NT2/D1 (cell line): ENCODE measurements around the gene HS6ST3.

Experiments
- DNase-seq: peaks from one replicate; pipeline ENCODE4 v3.0.0-alpha.2; 2011; ENCODE audit warnings: low read depth, low spot score
- H3K27me3 ChIP-seq: 2 replicates; pipeline ENCODE4 v1.6.0; 2011; ENCODE audit warnings: mild to moderate bottlenecking; ENCODE audit not compliant: insufficient read length, insufficient read depth
- H3K36me3 ChIP-seq: 2 replicates; pipeline ENCODE4 v1.6.1; 2011; ENCODE audit warnings: mild to moderate bottlenecking, low read length, mixed read lengths; ENCODE audit not compliant: insufficient read depth, insufficient read length
- H3K4me1 ChIP-seq: 2 replicates; pipeline ENCODE4 v1.5.1; 2011; ENCODE audit not compliant: insufficient read depth, insufficient read length
- H3K4me3 ChIP-seq: 2 replicates; pipeline ENCODE4 v1.5.1; 2011; ENCODE audit warnings: low read depth; ENCODE audit not compliant: insufficient read length
- H3K9ac ChIP-seq: 2 replicates; pipeline ENCODE4 v1.6.0; 2011; ENCODE audit warnings: low read depth; ENCODE audit not compliant: insufficient read length
- H3K9me3 ChIP-seq: 2 replicates; pipeline ENCODE4 v1.5.1; 2011; ENCODE audit warnings: mild to moderate bottlenecking, low read length; ENCODE audit not compliant: insufficient read depth
- SUZ12 ChIP-seq: IDR thresholded peaks from 2 replicates; pipeline ENCODE4 v1.6.1; 2011; ENCODE audit not compliant: insufficient read length, insufficient read depth; ENCODE audit errors: extremely low read depth
- YY1 ChIP-seq: IDR thresholded peaks from 2 replicates; pipeline ENCODE4 v1.6.1; 2011; ENCODE audit not compliant: insufficient read length, insufficient read depth
- ZNF274 ChIP-seq: IDR thresholded peaks from 2 replicates; pipeline ENCODE4 v1.6.1; 2011; ENCODE audit warnings: mild to moderate bottlenecking, low read depth, low read length

The HS6ST3 gene

DNA sequence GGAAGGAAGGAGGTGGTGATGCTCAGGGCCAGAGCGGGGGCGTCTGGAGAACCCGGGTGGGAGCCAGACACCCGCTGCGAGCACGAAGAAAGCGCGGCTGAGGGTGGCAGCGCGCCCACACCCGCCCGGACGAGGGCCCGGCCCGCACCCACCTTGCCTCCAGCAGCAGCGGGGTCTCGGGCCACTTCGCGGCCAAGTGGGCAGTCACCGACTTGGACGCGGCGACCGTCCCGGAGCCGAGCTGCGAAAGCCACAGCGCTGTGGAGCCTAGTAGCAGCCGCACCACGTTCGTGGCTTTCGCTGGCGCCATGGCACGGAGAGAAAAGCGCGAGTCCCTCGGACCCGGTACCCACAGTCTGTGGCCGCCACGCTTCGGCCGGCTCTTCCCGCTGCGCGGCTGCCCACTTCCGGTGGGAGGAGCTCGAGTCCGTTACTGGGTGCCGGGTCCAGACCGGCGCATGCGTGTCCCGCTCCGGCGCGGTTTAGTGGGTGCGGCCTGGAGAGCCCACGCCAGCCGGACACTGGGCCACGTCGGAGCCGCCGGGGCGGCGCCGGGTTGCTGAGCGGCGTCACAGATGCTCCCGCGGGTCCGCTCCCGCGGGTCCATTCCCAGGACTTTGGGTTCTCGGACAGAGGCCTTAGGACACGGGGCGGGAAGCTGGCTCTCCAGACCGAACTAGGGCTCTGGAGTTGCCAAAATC lies 36.8 kb upstream of the HS6ST3 start, which contains the start of gene UGGT2:
Gene UGGT2, minus strand, starts transcription at position 399 of the 701 bp plus-strand sequence. Its CDS starts 89 bp downstream, at position 310.
- Histone ChIP-seq H3K4me3 (peak within 1 kb of the TSS; percentile 97), H3K9ac (peak within 1 kb of the TSS; percentile 95), H3K36me3 (no peaks in the 10 kb centered on the region), H3K9me3 (no peaks in the 10 kb centered on the region), H3K27me3 (no peaks in the 10 kb centered on the region), H3K4me1 (no peaks in the 10 kb centered on the region)
- DNase-seq = peak; percentile 63
- no peak for TF ChIP-seq ZNF274
- TF ChIP-seq YY1 = no peak
- no peak for TF ChIP-seq SUZ12

- Histone ChIP-seq H3K9me3 (no peaks in the 10 kb centered on the region), H3K27me3 (no peaks in the 10 kb centered on the region), H3K36me3 (no peaks in the 10 kb centered on the region), H3K4me1 (no peaks in the 10 kb centered on the region), H3K4me3 (no peak overlapping the region), H3K9ac (no peak overlapping the region)
- TF ChIP-seq SUZ12 (no peak), ZNF274 (no peak)
- DNase-seq = no peak
Observed at GRCh38 chr13:96065849-96066248, 24.1 kb upstream of the HS6ST3 start.

DNA sequence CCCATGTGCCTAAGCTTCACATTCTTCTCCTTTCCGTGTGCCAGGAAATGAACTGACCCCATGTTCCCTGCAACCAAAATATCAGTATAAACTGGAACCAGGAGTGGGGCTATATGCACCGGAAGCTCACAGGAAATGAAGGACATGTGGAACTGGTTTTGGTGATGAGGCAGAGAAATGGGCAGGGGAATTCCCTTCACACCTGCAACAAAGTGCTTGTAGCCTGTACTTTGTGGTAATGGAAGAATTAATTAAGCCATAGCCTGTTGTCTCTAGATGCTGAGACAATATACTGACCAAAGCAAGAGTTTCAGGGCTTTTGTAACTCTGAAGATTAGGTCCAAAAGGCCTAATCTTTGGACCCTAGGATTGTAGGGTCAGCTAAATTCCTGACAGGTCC lies 21.2 kb upstream of the HS6ST3 start:
- H3K4me1 ChIP-seq = no peaks in the 10 kb centered on the region
- TF ChIP-seq SUZ12 (no peak), ZNF274 (no peak), YY1 (no peak)
- no peak overlapping the region for H3K9ac ChIP-seq
- no peak for DNase-seq
- no peaks in the 10 kb centered on the region for H3K9me3 ChIP-seq
- H3K27me3 ChIP-seq = no peaks in the 10 kb centered on the region
- no peak overlapping the region for H3K4me3 ChIP-seq
- H3K36me3 ChIP-seq = no peaks in the 10 kb centered on the region

GRCh38 chr13:96071504-96071903 lies 18.4 kb upstream of the HS6ST3 start:
- TF ChIP-seq SUZ12 (no peak), ZNF274 (no peak), YY1 (no peak)
- DNase-seq = no peak

DNA sequence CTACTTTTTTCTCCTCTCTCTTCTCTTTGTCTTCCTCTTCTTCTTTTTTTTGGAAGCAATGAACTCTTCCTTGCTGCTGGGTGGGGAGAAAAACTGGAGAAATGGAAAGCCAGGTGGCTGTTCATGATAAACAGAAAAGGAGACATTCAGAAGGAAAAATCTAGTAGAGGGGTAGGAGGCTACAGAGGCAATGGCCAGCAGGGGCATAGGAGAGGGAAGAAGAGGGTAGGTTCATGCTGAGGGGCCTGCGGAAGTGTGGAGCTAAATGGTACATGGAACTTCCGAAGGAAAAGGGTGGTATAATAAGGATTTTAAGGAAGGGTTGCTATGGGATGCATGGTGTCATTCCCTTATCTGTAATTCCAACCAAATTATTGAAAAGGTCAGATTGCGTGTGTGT lies 17.5 kb upstream of the HS6ST3 start:
- Histone ChIP-seq H3K27me3 (no peaks in the 10 kb centered on the region), H3K36me3 (no peaks in the 10 kb centered on the region), H3K9me3 (no peaks in the 10 kb centered on the region), H3K4me1 (no peaks in the 10 kb centered on the region), H3K4me3 (no peak overlapping the region), H3K9ac (no peak overlapping the region)
- TF ChIP-seq YY1 = no peak
- no peak for TF ChIP-seq SUZ12
- no peak for DNase-seq

More at GRCh38 chr13:96071504-96071903, 18.4 kb upstream of the HS6ST3 start:
- H3K9me3 ChIP-seq = no peaks in the 10 kb centered on the region
- H3K4me3 ChIP-seq = no peak overlapping the region
- H3K4me1 ChIP-seq = no peaks in the 10 kb centered on the region
- no peaks in the 10 kb centered on the region for H3K36me3 ChIP-seq
- H3K9ac ChIP-seq = no peak overlapping the region
- H3K27me3 ChIP-seq = no peaks in the 10 kb centered on the region

- TF ChIP-seq YY1 (no peak), ZNF274 (no peak), SUZ12 (no peak)
- no peak for DNase-seq
Observed at GRCh38 chr13:96075953-96076543, 13.9 kb upstream of the HS6ST3 start.

GRCh38 chr13:96080676-96081075 lies 9.2 kb upstream of the HS6ST3 start:
- no peak for TF ChIP-seq SUZ12
- TF ChIP-seq ZNF274 = no peak
- no peak for TF ChIP-seq YY1
- no peaks in the 10 kb centered on the region for H3K36me3 ChIP-seq
- DNase-seq = no peak
- no peaks in the 10 kb centered on the region for H3K4me1 ChIP-seq
- no peak overlapping the region for H3K4me3 ChIP-seq
- no peaks in the 10 kb centered on the region for H3K27me3 ChIP-seq
- no peak overlapping the region for H3K9ac ChIP-seq
- H3K9me3 ChIP-seq = no peaks in the 10 kb centered on the region

More at GRCh38 chr13:96075953-96076543, 13.9 kb upstream of the HS6ST3 start:
- H3K9me3 ChIP-seq = no peaks in the 10 kb centered on the region
- H3K27me3 ChIP-seq = no peaks in the 10 kb centered on the region
- H3K9ac ChIP-seq = no peak overlapping the region
- H3K4me3 ChIP-seq = no peak overlapping the region
- H3K36me3 ChIP-seq = no peaks in the 10 kb centered on the region
- H3K4me1 ChIP-seq = no peaks in the 10 kb centered on the region
